SJCRH30 (cell line): ENCODE results near the gene PLA2G4A. TPM values are rescaled to one million over a fixed set of nuclear protein-coding genes. Genes with fewer than 3 reads are reported as not detected.
A peak's percentile ranks its signal among the peaks of the same experiment; 100 is the strongest.
"Not testable (repeated sequence)": the region's sequence is repeated elsewhere in the genome, so short reads cannot be mapped to it uniquely, and the experiment has no call there.

ENCODE experiments used
- DNase-seq, 2 experiments: peaks; one replicate each; pipeline ENCODE4 v3.0.0-alpha.2; 2015 to 2020
- H3K27ac ChIP-seq: fragments of 250-450 bp; sonication (Bioruptor Pico); 2 replicates; pipeline ENCODE4 v1.5.1; 2020; ENCODE audit warnings: mild to moderate bottlenecking, moderate library complexity
- H3K27me3 ChIP-seq: fragments of 250-450 bp; sonication (Bioruptor Pico); 2 replicates; pipeline ENCODE4 v1.5.1; 2020; ENCODE audit warnings: mild to moderate bottlenecking, moderate library complexity
- H3K36me3 ChIP-seq: fragments of 250-450 bp; sonication (Bioruptor Pico); 2 replicates; pipeline ENCODE4 v1.5.1; 2020; ENCODE audit warnings: mild to moderate bottlenecking, moderate library complexity
- H3K4me1 ChIP-seq: fragments of 250-450 bp; sonication (Bioruptor Pico); 2 replicates; pipeline ENCODE4 v1.5.1; 2020; ENCODE audit warnings: mild to moderate bottlenecking, moderate library complexity
- H3K4me3 ChIP-seq: fragments of 250-450 bp; sonication (Bioruptor Pico); 2 replicates; pipeline ENCODE4 v1.5.1; 2020; ENCODE audit warnings: mild to moderate bottlenecking, moderate library complexity
- H3K9me3 ChIP-seq: fragments of 250-450 bp; sonication (Bioruptor Pico); replicated peaks from 2 replicates; pipeline ENCODE4 v1.5.1; 2020; ENCODE audit warnings: mild to moderate bottlenecking, moderate library complexity
- total RNA-seq: library from RNA; depleted of rRNA; stranded (reverse); fragments of >200 nt; shearing (Covaris generic); gene quantifications from 2 replicates; pipeline ENCODE4 v1.2.3, GENCODE V29; 2014

Gene PLA2G4A
- total RNA-seq, 1 experiment from 2014 or later = not detected

DNA sequence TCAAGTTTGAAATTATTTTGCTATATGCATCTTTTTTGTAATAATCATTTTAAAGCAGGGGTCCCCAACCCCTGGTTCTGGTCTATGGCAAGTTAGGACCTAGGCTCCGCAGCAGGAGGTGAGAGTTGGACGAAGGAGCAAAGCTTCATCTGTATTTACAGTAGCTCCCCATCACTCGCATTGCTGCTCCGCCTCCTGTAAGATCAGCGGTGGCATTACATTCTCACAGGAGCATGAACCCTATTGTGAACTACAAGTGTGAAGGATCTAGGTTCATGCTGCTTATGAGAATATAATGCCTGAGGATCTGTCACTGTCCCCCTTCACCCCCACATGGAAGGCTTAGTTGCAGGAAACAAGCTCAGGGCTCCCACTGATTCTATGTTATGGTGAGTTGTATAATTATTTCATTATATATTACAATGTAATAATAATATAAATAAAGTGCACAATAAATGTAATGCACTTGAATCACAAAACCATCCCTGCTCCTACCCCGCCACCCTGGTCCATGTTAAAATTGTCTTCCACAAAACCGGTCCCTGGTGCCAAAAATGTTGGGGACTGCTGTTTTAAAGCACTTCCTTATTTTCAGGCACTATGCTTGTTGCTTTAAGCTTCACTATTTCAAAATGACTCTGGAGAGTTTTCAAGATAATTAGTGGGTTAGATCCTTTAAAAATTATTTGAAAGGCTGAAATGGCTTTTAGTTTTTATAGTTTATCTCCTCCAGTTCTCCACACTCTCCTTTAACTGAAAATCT is 74.8 kb downstream of the PLA2G4A start:
- Histone ChIP-seq H3K4me1 (no peaks in the 10 kb centered on the region), H3K27me3 (no peaks in the 10 kb centered on the region), H3K9me3 (no peaks in the 10 kb centered on the region), H3K36me3 (no peaks in the 10 kb centered on the region), H3K4me3 (no peak overlapping the region), H3K27ac (no peak overlapping the region)
- no peak for DNase-seq

DNA sequence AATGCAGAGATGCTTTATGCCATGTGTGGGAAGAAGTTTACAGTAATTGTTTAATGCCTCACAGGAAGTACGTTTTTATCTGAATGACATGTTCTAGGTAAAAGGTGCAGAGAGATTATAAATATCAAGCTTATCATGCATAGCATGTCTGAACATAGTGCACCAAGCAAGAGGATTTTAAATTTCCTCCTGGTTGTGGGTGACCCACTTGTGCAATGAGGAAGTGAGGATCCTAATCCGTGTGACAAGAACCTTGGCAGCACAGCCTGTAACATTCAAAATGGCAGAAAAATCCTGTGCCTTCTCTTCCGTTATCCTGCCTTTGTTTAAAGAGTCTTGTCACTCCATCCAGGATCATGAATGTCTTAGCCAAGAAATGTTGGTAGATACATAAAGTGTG is 75.6 kb downstream of the PLA2G4A start:
- no peak overlapping the region for H3K27ac ChIP-seq
- H3K27me3 ChIP-seq = no peaks in the 10 kb centered on the region
- no peaks in the 10 kb centered on the region for H3K4me1 ChIP-seq
- no peak overlapping the region for H3K4me3 ChIP-seq
- no peak for DNase-seq
- H3K9me3 ChIP-seq = no peaks in the 10 kb centered on the region
- no peaks in the 10 kb centered on the region for H3K36me3 ChIP-seq

DNA sequence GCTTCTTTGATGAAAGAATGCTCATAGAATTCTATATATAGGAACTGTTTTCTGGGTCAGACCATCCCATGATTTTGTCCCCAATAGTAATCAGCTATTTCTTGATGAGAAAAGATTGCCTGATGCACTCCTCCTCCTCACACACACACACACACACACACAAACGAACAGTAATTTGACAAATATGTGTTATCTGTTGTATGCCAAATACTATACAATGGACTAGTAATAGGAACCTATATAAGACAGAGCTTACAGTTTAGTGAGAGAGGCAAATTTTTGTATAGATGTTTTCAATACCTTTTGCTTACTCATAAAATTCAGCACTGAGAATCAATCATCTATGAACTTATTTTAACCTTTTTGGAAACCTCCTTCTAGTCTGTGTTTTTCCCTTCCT is 76.8 kb downstream of the PLA2G4A start:
- H3K9me3 ChIP-seq = no peaks in the 10 kb centered on the region
- no peaks in the 10 kb centered on the region for H3K36me3 ChIP-seq
- no peak overlapping the region for H3K27ac ChIP-seq
- DNase-seq = no peak
- H3K4me3 ChIP-seq = no peak overlapping the region
- H3K27me3 ChIP-seq = no peaks in the 10 kb centered on the region
- H3K4me1 ChIP-seq = no peaks in the 10 kb centered on the region

DNA sequence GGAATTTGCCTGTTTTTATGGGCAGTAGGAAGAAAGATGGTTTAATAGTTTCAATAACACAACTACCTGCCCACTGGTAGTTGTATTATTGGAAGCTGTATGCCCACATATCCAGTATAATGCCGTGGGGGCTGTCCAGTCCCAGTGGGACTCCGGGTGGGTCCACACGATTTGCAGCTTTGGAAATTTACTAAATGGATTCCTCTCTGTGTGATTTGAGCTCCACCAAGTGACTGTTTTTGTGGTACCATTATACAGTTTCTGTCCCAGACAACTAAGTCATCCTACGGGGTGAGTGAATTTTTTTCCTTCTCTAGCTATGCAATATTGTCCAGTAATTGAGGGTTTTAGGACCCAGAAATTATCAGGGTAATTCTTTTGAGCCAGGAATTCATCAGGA is 86.8 kb downstream of the PLA2G4A start:
- H3K4me3 ChIP-seq = no peak overlapping the region
- no peak overlapping the region for H3K27ac ChIP-seq
- no peaks in the 10 kb centered on the region for H3K4me1 ChIP-seq
- H3K36me3 ChIP-seq = no peaks in the 10 kb centered on the region
- no peak for DNase-seq
- H3K9me3 ChIP-seq = no peaks in the 10 kb centered on the region
- no peaks in the 10 kb centered on the region for H3K27me3 ChIP-seq

DNA sequence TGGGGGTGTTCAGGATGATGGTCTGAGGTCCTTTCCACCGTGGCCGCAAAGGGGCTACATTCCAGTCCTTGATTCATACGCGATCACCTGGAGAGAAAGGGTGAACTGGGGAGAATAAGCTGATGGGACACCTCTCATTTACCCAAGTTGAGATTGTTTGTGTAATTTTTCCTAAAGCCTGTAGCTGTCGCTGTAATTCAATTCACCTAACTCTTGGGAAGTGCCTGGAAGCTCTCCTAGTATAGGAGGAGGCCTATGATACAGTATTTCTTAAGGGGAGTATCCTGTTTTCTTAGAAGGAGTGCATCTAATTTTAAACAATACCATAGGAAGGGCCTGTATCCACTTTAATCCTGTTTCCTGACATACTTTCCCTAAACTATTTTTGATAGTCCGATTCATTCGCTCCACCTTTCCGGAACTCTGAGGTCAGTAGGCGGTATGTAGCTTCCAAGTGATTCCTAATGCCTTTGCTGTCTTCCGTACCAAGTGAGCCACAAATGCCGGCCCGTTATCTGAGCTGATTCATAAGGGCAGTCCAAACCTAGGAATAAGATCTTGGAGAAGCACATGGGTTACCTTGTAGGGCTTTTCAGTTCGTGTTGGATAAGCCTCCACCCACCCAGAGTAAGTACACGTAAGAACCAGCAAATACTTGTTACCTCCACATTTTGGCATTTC is 88.5 kb downstream of the PLA2G4A start:
- H3K27ac ChIP-seq, H3K4me1 ChIP-seq, H3K9me3 ChIP-seq, H3K27me3 ChIP-seq, H3K4me3 ChIP-seq, H3K36me3 ChIP-seq: not testable (repeated sequence)
- DNase-seq = peak in 1 of 2 experiments; percentile 4

DNA sequence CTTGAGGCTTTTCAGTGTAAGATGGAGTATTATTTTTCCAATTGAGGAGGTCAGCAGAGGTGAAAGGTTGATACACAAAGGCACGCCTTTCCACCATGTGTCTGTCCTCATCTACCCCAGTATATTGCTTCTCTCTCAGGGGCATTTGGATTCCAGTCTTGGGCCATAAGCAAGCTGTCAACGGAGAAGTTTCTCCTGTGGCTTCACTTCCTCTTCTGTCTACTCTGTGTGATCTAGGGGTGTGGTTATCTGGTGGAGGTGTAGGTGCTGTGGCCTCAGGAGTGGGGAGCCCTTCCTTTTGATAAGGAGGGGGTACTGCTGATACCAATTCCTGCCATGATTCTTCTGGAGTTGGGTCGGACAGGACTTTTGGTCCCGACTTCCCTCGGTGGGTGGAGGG is 92.6 kb downstream of the PLA2G4A start:
- H3K9me3 ChIP-seq, H3K27me3 ChIP-seq, H3K4me1 ChIP-seq, H3K27ac ChIP-seq, DNase-seq, H3K36me3 ChIP-seq, H3K4me3 ChIP-seq: not testable (repeated sequence)

DNA sequence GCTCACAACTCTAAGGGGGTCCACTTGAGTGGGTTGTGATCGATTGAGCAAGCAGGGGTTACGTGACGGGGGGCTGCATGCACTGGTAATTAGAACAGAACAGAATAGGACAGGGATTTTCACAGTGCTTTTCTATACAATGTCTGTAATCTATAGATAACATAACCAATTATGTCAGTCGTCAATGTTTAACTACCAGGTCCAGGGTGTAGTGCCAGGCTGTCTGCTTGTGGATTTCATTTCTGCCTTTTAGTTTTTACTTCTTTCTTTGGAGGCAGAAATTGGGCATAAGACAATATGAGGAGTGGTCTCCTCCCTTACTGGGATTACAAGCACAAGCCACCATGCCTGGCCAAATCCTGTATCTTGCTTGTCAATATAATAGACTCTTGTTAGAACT is 94.1 kb downstream of the PLA2G4A start:
- not testable (repeated sequence) for H3K9me3 ChIP-seq, H3K4me1 ChIP-seq, H3K27me3 ChIP-seq, H3K27ac ChIP-seq, DNase-seq, H3K4me3 ChIP-seq, H3K36me3 ChIP-seq

DNA sequence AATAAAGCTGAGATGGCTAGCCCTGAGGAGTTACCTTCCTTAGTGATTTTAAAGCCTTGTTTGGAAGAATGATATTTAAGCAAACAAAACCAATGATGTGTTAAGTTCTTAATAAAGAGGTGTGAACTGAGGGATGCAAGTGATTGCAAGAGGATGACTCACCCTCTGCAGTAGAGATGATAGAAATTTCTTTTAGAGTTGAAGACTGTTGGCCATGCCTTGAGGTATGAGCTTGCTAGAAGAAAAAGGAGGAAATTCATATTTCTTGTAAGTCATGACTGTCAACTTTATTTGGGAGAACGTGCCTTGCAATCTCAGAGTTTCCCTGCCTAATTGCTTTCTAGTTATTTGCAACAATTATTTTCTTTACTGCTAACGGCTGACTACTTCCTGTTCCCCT is 94.7 kb downstream of the PLA2G4A start:
- H3K4me1 ChIP-seq = no peaks in the 10 kb centered on the region
- H3K27me3 ChIP-seq = no peaks in the 10 kb centered on the region
- H3K36me3 ChIP-seq = no peaks in the 10 kb centered on the region
- DNase-seq = no peak
- H3K9me3 ChIP-seq = no peaks in the 10 kb centered on the region
- H3K4me3 ChIP-seq = no peak overlapping the region
- no peak overlapping the region for H3K27ac ChIP-seq

DNA sequence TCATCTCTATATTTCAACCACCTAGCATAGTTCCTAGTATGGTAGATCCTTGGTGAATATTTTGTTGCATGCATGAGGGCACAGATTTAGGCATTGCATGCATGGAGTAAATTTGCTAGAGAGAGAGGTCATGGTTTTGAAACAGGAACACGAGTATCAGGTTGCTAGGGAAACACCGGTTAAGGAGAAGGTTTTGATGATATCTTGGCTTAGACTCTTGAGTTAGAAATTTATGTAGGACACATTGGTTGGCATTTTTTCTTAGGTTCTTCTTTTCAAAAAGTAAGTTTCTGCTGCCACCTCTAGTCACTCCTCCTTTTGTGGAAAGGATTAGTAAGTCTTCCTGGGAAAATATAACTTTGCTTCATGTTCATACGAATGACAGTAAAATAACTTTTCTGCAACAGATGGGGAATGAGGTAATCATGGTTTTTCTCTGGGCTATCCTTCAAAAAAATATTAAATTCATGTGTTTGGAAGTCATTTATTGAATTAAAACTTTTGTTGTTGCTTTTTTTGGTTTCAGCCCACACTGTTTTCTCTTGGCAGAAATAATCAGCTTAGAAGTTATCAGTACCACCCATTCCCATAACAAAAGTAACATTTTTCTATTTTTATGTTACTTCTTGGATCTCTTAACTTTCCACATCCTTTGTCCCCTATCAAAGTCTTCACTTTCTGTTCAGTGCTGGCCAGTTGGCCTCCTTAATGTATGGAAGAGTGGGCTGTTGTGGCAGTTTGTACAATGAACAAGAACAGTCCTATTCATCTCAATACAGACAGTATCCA is 97.3 kb downstream of the PLA2G4A start:
- Histone ChIP-seq H3K27ac (no peak overlapping the region), H3K4me1 (no peaks in the 10 kb centered on the region), H3K4me3 (no peak overlapping the region), H3K36me3 (no peaks in the 10 kb centered on the region), H3K9me3 (no peaks in the 10 kb centered on the region), H3K27me3 (no peaks in the 10 kb centered on the region)
- DNase-seq = no peak

DNA sequence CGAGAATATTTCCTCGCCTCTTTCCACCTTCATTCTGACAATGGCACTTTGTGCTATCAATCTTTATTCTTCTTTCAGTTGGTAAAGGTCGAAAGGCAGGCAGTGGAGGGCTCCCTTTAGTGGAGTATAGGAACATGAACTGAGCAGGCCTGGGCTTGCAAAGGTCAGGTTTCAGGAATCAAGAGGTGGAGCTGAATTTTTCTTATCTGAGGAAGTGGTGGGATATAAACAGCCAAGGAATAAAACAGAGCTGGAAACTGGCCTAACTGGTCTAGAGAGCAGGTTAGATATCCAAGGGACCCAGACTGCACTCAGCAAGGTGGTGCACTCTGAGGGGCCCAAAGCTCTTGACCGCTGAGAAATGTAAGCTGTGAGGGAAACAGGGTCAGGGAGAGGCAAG is 99.1 kb downstream of the PLA2G4A start:
- H3K4me3 ChIP-seq = no peak overlapping the region
- no peak for DNase-seq

DNA sequence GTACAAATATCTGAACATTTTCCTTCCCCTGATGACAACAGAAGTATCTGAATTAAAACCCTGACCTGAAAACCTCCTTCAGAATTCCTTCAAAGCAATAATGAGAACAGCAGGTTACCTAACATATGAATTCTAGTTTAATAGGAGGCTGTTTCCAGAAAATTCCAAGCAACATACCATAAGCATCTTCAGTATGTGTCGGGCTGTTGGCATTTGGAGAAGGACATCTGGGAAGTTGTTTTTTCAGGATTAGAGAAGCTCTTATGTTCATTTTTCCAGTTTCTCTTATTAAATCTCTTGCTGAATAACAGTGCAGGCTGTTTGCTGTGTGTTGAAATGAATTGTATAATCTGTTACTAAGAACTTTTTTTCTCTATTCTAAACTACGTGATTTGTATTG is 101.5 kb downstream of the PLA2G4A start:
- no peaks in the 10 kb centered on the region for H3K36me3 ChIP-seq
- DNase-seq = no peak
- H3K4me3 ChIP-seq = no peak overlapping the region
- H3K9me3 ChIP-seq = no peaks in the 10 kb centered on the region
- no peaks in the 10 kb centered on the region for H3K27me3 ChIP-seq
- H3K4me1 ChIP-seq = no peaks in the 10 kb centered on the region
- H3K27ac ChIP-seq = no peak overlapping the region

More for the DNA sequence above, 99.1 kb downstream of the PLA2G4A start:
- H3K36me3 ChIP-seq = no peaks in the 10 kb centered on the region
- H3K9me3 ChIP-seq = no peaks in the 10 kb centered on the region
- H3K27ac ChIP-seq = no peak overlapping the region
- no peaks in the 10 kb centered on the region for H3K27me3 ChIP-seq
- no peaks in the 10 kb centered on the region for H3K4me1 ChIP-seq

DNA sequence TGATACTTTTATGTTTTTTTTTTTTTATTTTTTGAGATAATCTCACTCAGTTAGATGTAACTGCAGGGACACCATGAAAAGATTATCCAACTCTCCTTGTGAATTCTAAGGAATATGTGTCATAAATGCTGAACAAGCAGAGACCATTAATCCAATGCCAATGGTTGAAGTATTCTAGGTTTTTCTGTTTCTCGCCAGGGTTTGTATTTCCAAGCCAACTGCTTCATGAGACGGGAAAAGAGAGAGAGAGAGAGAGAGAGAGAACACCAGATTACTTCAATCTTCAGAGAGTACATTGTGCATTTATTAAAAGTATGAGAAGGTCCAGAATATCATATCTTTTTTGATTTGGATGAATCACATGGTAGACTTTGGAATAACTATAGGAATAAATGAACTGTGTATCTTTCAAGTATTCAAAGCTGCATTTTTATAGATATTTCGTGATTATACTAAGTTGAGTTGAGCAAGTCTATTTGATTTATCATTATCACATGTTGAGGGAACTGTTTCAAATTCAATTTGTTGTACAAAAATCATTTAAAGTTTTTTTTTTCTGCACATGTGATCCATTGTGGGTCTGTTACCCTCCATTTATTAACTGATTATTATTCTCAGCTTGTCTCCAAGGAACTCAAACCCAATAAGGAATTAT is 108.4 kb downstream of the PLA2G4A start:
- no peaks in the 10 kb centered on the region for H3K27me3 ChIP-seq
- no peaks in the 10 kb centered on the region for H3K4me1 ChIP-seq
- H3K36me3 ChIP-seq = no peaks in the 10 kb centered on the region
- no peaks in the 10 kb centered on the region for H3K9me3 ChIP-seq
- H3K4me3 ChIP-seq = no peak overlapping the region
- DNase-seq = no peak
- H3K27ac ChIP-seq = no peak overlapping the region

DNA sequence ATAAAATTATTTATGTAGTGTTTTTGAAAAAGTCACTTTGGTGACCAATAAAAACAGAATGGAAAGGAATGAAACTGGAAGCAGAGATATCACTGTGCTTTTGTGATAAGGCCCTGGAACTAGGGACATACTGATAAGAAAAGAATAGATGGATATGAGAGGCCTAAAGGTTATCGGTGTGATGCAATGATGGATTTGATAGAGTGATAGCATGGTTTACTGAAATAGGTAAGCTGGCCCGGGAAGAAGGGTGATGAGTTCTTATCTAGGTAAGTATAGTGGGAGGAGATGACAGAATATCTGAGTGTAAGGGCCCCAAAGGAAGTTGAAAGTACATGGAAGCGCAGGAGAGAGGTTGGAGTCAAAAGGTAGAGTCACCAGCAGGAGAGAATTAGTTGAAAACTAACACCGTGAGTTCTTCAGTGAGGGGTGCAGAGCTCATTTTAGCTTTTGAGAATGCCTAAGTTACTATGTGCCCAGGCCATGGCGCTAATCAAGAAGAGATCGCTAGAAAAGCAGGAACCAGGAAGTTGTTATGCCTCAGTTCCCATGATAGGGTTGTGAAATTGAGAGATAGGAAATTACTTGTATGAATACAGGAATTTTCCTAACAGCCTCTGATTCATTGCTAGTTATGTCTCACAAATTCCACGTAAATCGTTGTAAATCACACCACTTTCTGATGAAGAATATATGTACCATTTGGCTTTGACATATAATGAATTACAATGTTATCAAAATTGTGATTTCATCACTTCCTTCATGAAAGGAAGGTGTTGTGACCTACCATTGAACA is 115.3 kb downstream of the PLA2G4A start:
- no peaks in the 10 kb centered on the region; the same call in 1 of the 2 replicates for H3K27me3 ChIP-seq

DNA sequence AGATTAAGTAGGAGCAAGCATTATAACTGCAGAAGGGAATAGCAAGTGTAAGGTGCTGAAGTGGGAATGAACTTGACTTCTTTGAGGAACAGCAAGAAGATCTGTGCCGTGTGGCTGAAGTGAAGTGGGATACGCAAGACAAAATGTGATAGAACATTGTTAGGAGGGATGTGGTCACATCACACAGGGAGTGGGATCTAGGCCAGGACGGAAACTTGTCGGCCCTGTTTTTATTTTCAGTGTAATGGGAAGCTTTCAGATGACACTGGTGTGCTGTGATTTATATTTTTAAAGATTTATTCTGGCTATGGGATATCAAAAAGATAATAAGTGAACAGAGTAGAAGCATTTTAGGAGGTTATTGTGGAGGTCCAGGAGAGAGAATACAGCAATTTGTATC is 116.4 kb downstream of the PLA2G4A start:
- H3K9me3 ChIP-seq = no peaks in the 10 kb centered on the region
- no peak overlapping the region for H3K27ac ChIP-seq
- H3K4me1 ChIP-seq = no peaks in the 10 kb centered on the region
- no peak overlapping the region for H3K4me3 ChIP-seq
- DNase-seq = no peak
- no peaks in the 10 kb centered on the region; the same call in 1 of the 2 replicates for H3K27me3 ChIP-seq
- no peaks in the 10 kb centered on the region for H3K36me3 ChIP-seq

More for the DNA sequence above, 115.3 kb downstream of the PLA2G4A start:
- no peaks in the 10 kb centered on the region for H3K4me1 ChIP-seq
- no peak overlapping the region for H3K27ac ChIP-seq
- no peak for DNase-seq
- no peaks in the 10 kb centered on the region for H3K9me3 ChIP-seq
- H3K36me3 ChIP-seq = no peaks in the 10 kb centered on the region
- no peak overlapping the region for H3K4me3 ChIP-seq
